GM23338 (cell line): ENCODE data around the gene WNT2B. TPM values are rescaled to one million over a fixed set of nuclear protein-coding genes. Genes with fewer than 3 reads are reported as not detected.

Experiments used
- ATAC-seq: fragments of 200-7000 bp; cut with Tn5 transposase; 3 replicates; pipeline ENCODE4 v1.9.1; 2020
- DNase-seq: peaks from one replicate; pipeline ENCODE4 v3.0.0-alpha.2; 2015; ENCODE audit warnings: low spot score
- H2AFZ ChIP-seq: fragments of 200-600 bp; sonication (generic); 2 replicates; pipeline ENCODE4 v1.8.0; 2016; ENCODE audit warnings: antibody characterized with exemption, mild to moderate bottlenecking, moderate library complexity
- H3F3A ChIP-seq: fragments of 200-600 bp; sonication (generic); replicated peaks from 2 replicates; pipeline ENCODE4 v1.8.0; 2017; ENCODE audit warnings: antibody characterized with exemption, mixed run types, low read depth
- H3K27ac ChIP-seq: fragments of 200-600 bp; sonication (generic); 2 replicates; pipeline ENCODE4 v1.6.1; 2016; ENCODE audit warnings: low read depth
- H3K27me3 ChIP-seq: fragments of 200-600 bp; sonication (generic); 2 replicates; pipeline ENCODE4 v1.8.0; 2016; ENCODE audit warnings: mild to moderate bottlenecking, mixed run types, moderate library complexity; ENCODE audit not compliant: insufficient read depth
- H3K36me3 ChIP-seq: fragments of 200-600 bp; sonication (generic); 2 replicates; pipeline ENCODE4 v1.8.0; 2016; ENCODE audit warnings: mild to moderate bottlenecking; ENCODE audit not compliant: insufficient read depth
- H3K4me1 ChIP-seq: fragments of 200-600 bp; sonication (generic); 2 replicates; pipeline ENCODE4 v1.8.0; 2016; ENCODE audit warnings: mild to moderate bottlenecking, moderate library complexity; ENCODE audit not compliant: insufficient read depth
- H3K4me2 ChIP-seq: fragments of 200-600 bp; sonication (generic); 2 replicates; pipeline ENCODE4 v1.7.1; 2017; ENCODE audit warnings: mixed run types
- H3K4me3 ChIP-seq: fragments of 200-600 bp; sonication (generic); 2 replicates; pipeline ENCODE4 v1.6.1; 2016; ENCODE audit warnings: mixed run types
- H3K79me2 ChIP-seq: fragments of 200-600 bp; sonication (generic); replicated peaks from 2 replicates; pipeline ENCODE4 v1.8.0; 2017; ENCODE audit warnings: mild to moderate bottlenecking; ENCODE audit not compliant: insufficient read depth
- H3K9me2 ChIP-seq: fragments of 200-600 bp; sonication (generic); 2 replicates; pipeline ENCODE4 v1.8.0; 2017; ENCODE audit not compliant: insufficient read depth
- H4K20me1 ChIP-seq: fragments of 200-600 bp; sonication (generic); replicated peaks from 2 replicates; pipeline ENCODE4 v1.8.0; 2017; ENCODE audit warnings: mild to moderate bottlenecking; ENCODE audit not compliant: insufficient read depth
- H3K27ac Mint-ChIP-seq: 2 replicates; pipeline ENCODE4 v1.8.0; 2020; ENCODE audit warnings: inconsistent platforms, mild to moderate bottlenecking, moderate library complexity, mixed read lengths
- H3K27me3 Mint-ChIP-seq: 3 replicates; pipeline ENCODE4 v1.8.0; 2022; ENCODE audit warnings: low read depth, mild to moderate bottlenecking, moderate library complexity, mixed read lengths, inconsistent platforms; ENCODE audit not compliant: insufficient read depth, poor library complexity
- H3K36me3 Mint-ChIP-seq: 3 replicates; pipeline ENCODE4 v1.8.0; 2021; ENCODE audit warnings: low read depth, mild to moderate bottlenecking, inconsistent platforms, moderate library complexity, mixed read lengths
- H3K4me1 Mint-ChIP-seq: 3 replicates; pipeline ENCODE4 v1.8.0; 2020; ENCODE audit warnings: mild to moderate bottlenecking, inconsistent platforms, mixed read lengths
- H3K4me3 Mint-ChIP-seq: 3 replicates; pipeline ENCODE4 v1.8.0; 2021; ENCODE audit warnings: moderate library complexity, mild to moderate bottlenecking, inconsistent platforms, mixed read lengths
- H3K9me3 Mint-ChIP-seq: 3 replicates; pipeline ENCODE4 v1.8.0; 2020; ENCODE audit warnings: moderate library complexity, mild to moderate bottlenecking, inconsistent platforms, mixed read lengths
- CREB1 ChIP-seq: fragments of 250-450 bp; sonication (Bioruptor Pico); IDR thresholded peaks from 2 replicates; pipeline ENCODE4 v1.5.0; 2020; ENCODE audit warnings: low read depth, mild to moderate bottlenecking, moderate library complexity
- EZH2 ChIP-seq: fragments of 200-600 bp; sonication (generic); IDR thresholded peaks from one replicate; pipeline ENCODE4 v1.8.0; 2017; ENCODE audit warnings: antibody characterized with exemption, mild to moderate bottlenecking, low read depth; ENCODE audit not compliant: unreplicated experiment
- EZH2phosphoT487 ChIP-seq: fragments of 200-600 bp; sonication (generic); IDR thresholded peaks from one replicate; pipeline ENCODE4 v1.8.1; 2018; ENCODE audit warnings: antibody characterized with exemption; ENCODE audit not compliant: unreplicated experiment
- JUNB ChIP-seq: IDR thresholded peaks from one replicate; pipeline ENCODE4 v1.6.1; 2016; ENCODE audit warnings: antibody characterized with exemption; ENCODE audit not compliant: unreplicated experiment
- NANOG ChIP-seq: IDR thresholded peaks from 2 replicates; pipeline ENCODE4 v1.6.1; 2016; ENCODE audit warnings: antibody characterized with exemption, borderline replicate concordance
- POLR2AphosphoS5 ChIP-seq: IDR thresholded peaks from 2 replicates; pipeline ENCODE4 v1.6.1; 2016; ENCODE audit warnings: antibody characterized with exemption, low read depth
- STAT1 ChIP-seq: IDR thresholded peaks from one replicate; pipeline ENCODE4 v1.6.1; 2016; ENCODE audit warnings: antibody characterized with exemption; ENCODE audit not compliant: unreplicated experiment
- ZNF114 ChIP-seq: fragments of 250-450 bp; sonication (Bioruptor Pico); IDR thresholded peaks from 2 replicates; pipeline ENCODE4 v1.5.0; 2020; ENCODE audit warnings: mild to moderate bottlenecking, moderate library complexity
- ZNF331 ChIP-seq: fragments of 250-450 bp; sonication (Bioruptor Pico); IDR thresholded peaks from 2 replicates; pipeline ENCODE4 v1.5.0; 2020; ENCODE audit warnings: low read depth, mild to moderate bottlenecking, moderate library complexity
- polyA plus RNA-seq: library from polyadenylated mRNA; unstranded; fragments of >200 nt; fragmentation: Nextera tagmentation; extraction: Ambion mirVana; gene quantifications from 2 replicates; pipeline ENCODE4 v1.2.1, GENCODE V29; 2016
- total RNA-seq: library from RNA; depleted of rRNA; stranded (reverse); fragments of >200 nt; shearing (Covaris generic); gene quantifications from 2 replicates; pipeline ENCODE4 v1.2.3, GENCODE V29; 2014
- TF ChIP-seq, protein P1 (sequence below): IDR thresholded peaks from 2 replicates; pipeline ENCODE4 v1.6.1; 2016; ENCODE audit warnings: antibody characterized with exemption
- TF ChIP-seq, protein P2 (sequence below), 2 experiments: fragments of 200-600 bp in 1 of 2; sonication (generic) in 1 of 2; conservative IDR thresholded peaks; 2 replicates each; pipeline versions ENCODE4 v1.5.1 to v1.6.1; 2016 to 2017; ENCODE audit warnings: antibody characterized with exemption in 2 of 2, low read depth in 2 of 2, mild to moderate bottlenecking in 2 of 2, moderate library complexity in 1 of 2
- TF ChIP-seq, protein P3 (sequence below): fragments of 250-450 bp; sonication (Bioruptor Pico); IDR thresholded peaks from 2 replicates; pipeline ENCODE4 v1.5.0; 2020; ENCODE audit warnings: mild to moderate bottlenecking, moderate library complexity

Gene WNT2B
- total and polyA plus RNA-seq, 2 experiments from 2014 or later: 0.50 to 0.90 TPM

DNA sequence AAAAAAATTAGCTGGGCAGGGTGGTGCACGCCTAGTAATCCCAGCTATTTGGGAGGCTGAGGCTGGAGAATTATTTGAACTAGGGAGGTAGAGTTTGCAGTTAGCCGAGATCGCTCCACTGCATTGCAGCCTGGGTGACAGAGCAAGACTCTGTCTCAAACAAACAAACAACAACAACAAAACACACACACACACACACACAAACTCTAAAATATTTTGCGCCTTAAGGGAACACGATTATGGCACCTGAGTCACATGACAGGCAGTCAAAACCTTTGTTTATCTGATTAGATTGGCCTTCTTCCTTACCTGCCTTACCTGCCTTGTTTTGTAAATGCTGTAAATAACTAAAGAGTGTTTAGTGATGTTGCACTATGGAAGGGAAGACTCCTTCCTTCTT lies 20.6 kb upstream of the WNT2B start (continued):
- TF ChIP-seq, protein P1, sequence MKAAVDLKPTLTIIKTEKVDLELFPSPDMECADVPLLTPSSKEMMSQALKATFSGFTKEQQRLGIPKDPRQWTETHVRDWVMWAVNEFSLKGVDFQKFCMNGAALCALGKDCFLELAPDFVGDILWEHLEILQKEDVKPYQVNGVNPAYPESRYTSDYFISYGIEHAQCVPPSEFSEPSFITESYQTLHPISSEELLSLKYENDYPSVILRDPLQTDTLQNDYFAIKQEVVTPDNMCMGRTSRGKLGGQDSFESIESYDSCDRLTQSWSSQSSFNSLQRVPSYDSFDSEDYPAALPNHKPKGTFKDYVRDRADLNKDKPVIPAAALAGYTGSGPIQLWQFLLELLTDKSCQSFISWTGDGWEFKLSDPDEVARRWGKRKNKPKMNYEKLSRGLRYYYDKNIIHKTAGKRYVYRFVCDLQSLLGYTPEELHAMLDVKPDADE: no peak
- no peak for TF ChIP-seq ZNF114

DNA sequence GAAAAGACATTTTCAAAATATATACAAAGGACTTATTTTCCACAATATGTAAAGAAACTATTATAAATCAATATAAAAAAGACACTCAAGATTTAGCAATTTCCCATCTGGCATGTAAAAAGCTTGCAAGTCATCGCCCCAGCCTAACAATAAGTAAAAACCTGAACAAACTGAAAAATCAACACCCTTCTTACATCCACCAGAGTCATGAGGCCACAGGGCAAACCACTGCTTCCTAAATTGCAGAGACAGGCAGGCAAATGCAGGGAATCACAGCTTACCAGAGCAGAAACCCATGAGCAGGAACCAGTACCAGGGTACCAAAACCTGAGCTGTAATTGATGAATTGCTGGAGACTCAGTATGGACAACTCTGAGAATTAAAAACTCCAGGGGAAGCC lies 16.7 kb upstream of the WNT2B start:
- no peaks in the 10 kb centered on the region for H3F3A ChIP-seq
- H3K4me1 Mint-ChIP-seq: no peaks in the 10 kb centered on the region
- no peaks in the 10 kb centered on the region for H3K79me2 ChIP-seq
- no peaks in the 10 kb centered on the region for H3K36me3 Mint-ChIP-seq
- H3K27ac ChIP-seq: no peak overlapping the region
- H3K36me3 ChIP-seq: no peaks in the 10 kb centered on the region
- no peaks in the 10 kb centered on the region for H3K27me3 ChIP-seq
- H3K9me3 Mint-ChIP-seq: no peaks in the 10 kb centered on the region
- no peak overlapping the region for H3K4me3 Mint-ChIP-seq
- DNase-seq: no peak
- H2AFZ ChIP-seq: no peak overlapping the region; the same call in 1 of the 2 replicates
- no peak overlapping the region for H3K4me3 ChIP-seq
- no peak overlapping the region for H3K27ac Mint-ChIP-seq
- H3K4me2 ChIP-seq: no peak overlapping the region
- H3K4me1 ChIP-seq: no peaks in the 10 kb centered on the region
- H4K20me1 ChIP-seq: no peaks in the 10 kb centered on the region; the same call in 1 of the 2 replicates
- no peaks in the 10 kb centered on the region for H3K9me2 ChIP-seq
- H3K27me3 Mint-ChIP-seq: no peaks in the 10 kb centered on the region
- ATAC-seq: no peak
- TF ChIP-seq, protein P2, sequence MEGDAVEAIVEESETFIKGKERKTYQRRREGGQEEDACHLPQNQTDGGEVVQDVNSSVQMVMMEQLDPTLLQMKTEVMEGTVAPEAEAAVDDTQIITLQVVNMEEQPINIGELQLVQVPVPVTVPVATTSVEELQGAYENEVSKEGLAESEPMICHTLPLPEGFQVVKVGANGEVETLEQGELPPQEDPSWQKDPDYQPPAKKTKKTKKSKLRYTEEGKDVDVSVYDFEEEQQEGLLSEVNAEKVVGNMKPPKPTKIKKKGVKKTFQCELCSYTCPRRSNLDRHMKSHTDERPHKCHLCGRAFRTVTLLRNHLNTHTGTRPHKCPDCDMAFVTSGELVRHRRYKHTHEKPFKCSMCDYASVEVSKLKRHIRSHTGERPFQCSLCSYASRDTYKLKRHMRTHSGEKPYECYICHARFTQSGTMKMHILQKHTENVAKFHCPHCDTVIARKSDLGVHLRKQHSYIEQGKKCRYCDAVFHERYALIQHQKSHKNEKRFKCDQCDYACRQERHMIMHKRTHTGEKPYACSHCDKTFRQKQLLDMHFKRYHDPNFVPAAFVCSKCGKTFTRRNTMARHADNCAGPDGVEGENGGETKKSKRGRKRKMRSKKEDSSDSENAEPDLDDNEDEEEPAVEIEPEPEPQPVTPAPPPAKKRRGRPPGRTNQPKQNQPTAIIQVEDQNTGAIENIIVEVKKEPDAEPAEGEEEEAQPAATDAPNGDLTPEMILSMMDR (conservative IDR thresholded peaks at IDR 0.05; ENCODE audit: low read depth in 2 of 2): no peak
- TF ChIP-seq POLR2AphosphoS5 (no peak), JUNB (no peak), ZNF331 (no peak), STAT1 (no peak), EZH2phosphoT487 (no peak), NANOG (no peak), EZH2 (no peak), CREB1 (CRISPR knock-in tag) (no peak)
- TF ChIP-seq, protein P1: no peak
- TF ChIP-seq, protein P3, sequence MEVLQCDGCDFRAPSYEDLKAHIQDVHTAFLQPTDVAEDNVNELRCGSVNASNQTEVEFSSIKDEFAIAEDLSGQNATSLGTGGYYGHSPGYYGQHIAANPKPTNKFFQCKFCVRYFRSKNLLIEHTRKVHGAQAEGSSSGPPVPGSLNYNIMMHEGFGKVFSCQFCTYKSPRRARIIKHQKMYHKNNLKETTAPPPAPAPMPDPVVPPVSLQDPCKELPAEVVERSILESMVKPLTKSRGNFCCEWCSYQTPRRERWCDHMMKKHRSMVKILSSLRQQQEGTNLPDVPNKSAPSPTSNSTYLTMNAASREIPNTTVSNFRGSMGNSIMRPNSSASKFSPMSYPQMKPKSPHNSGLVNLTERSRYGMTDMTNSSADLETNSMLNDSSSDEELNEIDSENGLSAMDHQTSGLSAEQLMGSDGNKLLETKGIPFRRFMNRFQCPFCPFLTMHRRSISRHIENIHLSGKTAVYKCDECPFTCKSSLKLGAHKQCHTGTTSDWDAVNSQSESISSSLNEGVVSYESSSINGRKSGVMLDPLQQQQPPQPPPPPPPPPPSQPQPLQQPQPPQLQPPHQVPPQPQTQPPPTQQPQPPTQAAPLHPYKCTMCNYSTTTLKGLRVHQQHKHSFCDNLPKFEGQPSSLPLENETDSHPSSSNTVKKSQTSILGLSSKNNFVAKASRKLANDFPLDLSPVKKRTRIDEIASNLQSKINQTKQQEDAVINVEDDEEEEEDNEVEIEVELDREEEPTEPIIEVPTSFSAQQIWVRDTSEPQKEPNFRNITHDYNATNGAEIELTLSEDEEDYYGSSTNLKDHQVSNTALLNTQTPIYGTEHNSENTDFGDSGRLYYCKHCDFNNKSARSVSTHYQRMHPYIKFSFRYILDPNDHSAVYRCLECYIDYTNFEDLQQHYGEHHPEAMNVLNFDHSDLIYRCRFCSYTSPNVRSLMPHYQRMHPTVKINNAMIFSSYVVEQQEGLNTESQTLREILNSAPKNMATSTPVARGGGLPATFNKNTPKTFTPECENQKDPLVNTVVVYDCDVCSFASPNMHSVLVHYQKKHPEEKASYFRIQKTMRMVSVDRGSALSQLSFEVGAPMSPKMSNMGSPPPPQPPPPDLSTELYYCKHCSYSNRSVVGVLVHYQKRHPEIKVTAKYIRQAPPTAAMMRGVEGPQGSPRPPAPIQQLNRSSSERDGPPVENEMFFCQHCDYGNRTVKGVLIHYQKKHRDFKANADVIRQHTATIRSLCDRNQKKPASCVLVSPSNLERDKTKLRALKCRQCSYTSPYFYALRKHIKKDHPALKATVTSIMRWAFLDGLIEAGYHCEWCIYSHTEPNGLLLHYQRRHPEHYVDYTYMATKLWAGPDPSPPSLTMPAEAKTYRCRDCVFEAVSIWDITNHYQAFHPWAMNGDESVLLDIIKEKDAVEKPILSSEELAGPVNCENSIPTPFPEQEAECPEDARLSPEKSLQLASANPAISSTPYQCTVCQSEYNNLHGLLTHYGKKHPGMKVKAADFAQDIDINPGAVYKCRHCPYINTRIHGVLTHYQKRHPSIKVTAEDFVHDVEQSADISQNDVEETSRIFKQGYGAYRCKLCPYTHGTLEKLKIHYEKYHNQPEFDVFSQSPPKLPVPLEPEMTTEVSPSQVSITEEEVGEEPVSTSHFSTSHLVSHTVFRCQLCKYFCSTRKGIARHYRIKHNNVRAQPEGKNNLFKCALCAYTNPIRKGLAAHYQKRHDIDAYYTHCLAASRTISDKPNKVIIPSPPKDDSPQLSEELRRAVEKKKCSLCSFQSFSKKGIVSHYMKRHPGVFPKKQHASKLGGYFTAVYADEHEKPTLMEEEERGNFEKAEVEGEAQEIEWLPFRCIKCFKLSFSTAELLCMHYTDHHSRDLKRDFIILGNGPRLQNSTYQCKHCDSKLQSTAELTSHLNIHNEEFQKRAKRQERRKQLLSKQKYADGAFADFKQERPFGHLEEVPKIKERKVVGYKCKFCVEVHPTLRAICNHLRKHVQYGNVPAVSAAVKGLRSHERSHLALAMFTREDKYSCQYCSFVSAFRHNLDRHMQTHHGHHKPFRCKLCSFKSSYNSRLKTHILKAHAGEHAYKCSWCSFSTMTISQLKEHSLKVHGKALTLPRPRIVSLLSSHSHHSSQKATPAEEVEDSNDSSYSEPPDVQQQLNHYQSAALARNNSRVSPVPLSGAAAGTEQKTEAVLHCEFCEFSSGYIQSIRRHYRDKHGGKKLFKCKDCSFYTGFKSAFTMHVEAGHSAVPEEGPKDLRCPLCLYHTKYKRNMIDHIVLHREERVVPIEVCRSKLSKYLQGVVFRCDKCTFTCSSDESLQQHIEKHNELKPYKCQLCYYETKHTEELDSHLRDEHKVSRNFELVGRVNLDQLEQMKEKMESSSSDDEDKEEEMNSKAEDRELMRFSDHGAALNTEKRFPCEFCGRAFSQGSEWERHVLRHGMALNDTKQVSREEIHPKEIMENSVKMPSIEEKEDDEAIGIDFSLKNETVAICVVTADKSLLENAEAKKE (CRISPR knock-in tag): no peak
